DND-41 (cell line): ENCODE results near the gene YTHDC2.

ENCODE experiments used
- ATAC-seq: fragments of 200-7000 bp; cut with Tn5 transposase; 3 replicates; pipeline ENCODE4 v1.9.1; 2021; ENCODE audit warnings: low read depth; ENCODE audit not compliant: insufficient read depth
- DNase-seq: peaks from one replicate; pipeline ENCODE4 v3.0.0-alpha.2; 2020
- H2AFZ ChIP-seq: 2 replicates; pipeline ENCODE4 v1.6.0; 2012; ENCODE audit warnings: low read depth, low read length
- H3K27ac ChIP-seq: 2 replicates; pipeline ENCODE4 v1.5.1; 2012; ENCODE audit warnings: low read length, inconsistent platforms
- H3K27me3 ChIP-seq: fragments of 200-600 bp; sonication (generic); 2 replicates; pipeline ENCODE4 v1.6.0; 2012; ENCODE audit warnings: low read length, mild to moderate bottlenecking, inconsistent platforms; ENCODE audit not compliant: insufficient read depth, poor library complexity
- H3K36me3 ChIP-seq: 2 replicates; pipeline ENCODE4 v1.5.1; 2012; ENCODE audit warnings: low read length, inconsistent platforms; ENCODE audit not compliant: insufficient read depth
- H3K4me1 ChIP-seq: 2 replicates; pipeline ENCODE4 v1.5.1; 2012; ENCODE audit warnings: mild to moderate bottlenecking, low read length; ENCODE audit not compliant: insufficient read depth
- H3K4me2 ChIP-seq: 2 replicates; pipeline ENCODE4 v1.6.0; 2012; ENCODE audit warnings: mild to moderate bottlenecking, moderate library complexity, low read length, inconsistent platforms; ENCODE audit not compliant: insufficient read depth
- H3K4me3 ChIP-seq, 2 experiments: fragments of 200-600 bp in 1 of 2; shearing (Covaris generic) in 1 of 2; 2 replicates each; pipeline ENCODE4 v1.5.1; 2012 to 2016; ENCODE audit warnings: inconsistent platforms in 2 of 2, low read length in 2 of 2, mild to moderate bottlenecking in 2 of 2, low read depth in 1 of 2, moderate library complexity in 1 of 2
- H3K79me2 ChIP-seq: 2 replicates; pipeline ENCODE4 v1.6.0; 2012; ENCODE audit warnings: low read length, inconsistent platforms; ENCODE audit not compliant: insufficient read depth
- H3K9ac ChIP-seq: 2 replicates; pipeline ENCODE4 v1.6.0; 2012; ENCODE audit warnings: low read depth, mild to moderate bottlenecking, inconsistent platforms, low read length, moderate library complexity
- H3K9me3 ChIP-seq: 2 replicates; pipeline ENCODE4 v1.5.1; 2012; ENCODE audit warnings: low read length, moderate library complexity, mild to moderate bottlenecking, inconsistent platforms; ENCODE audit not compliant: insufficient read depth, severe bottlenecking
- H4K20me1 ChIP-seq: 2 replicates; pipeline ENCODE4 v1.6.0; 2012; ENCODE audit warnings: low read length; ENCODE audit not compliant: insufficient read depth
- EZH2 ChIP-seq: IDR thresholded peaks from 3 replicates; pipeline ENCODE4 v1.6.1; 2012; ENCODE audit warnings: borderline replicate concordance, low read depth, mild to moderate bottlenecking, moderate library complexity, low read length, inconsistent platforms; ENCODE audit not compliant: severe bottlenecking
- TF ChIP-seq, protein P1 (sequence below): IDR thresholded peaks from 2 replicates; pipeline ENCODE4 v1.5.1; 2012; ENCODE audit warnings: borderline replicate concordance, low read length, moderate library complexity, mild to moderate bottlenecking; ENCODE audit not compliant: poor library complexity, severe bottlenecking; ENCODE audit errors: extremely low read depth

Gene YTHDC2

GRCh38 chr5:113488645-113489184 lies 24.8 kb upstream of the YTHDC2 start:
- Histone ChIP-seq H4K20me1 (no peaks in the 10 kb centered on the region), H3K9ac (no peak overlapping the region), H3K27ac (no peak overlapping the region), H3K9me3 (peaks cover 12% of the 10 kb centered on the region), H3K4me1 (peaks cover 12% of the 10 kb centered on the region), H3K4me2 (no peak overlapping the region), H3K27me3 (no peaks in the 10 kb centered on the region), H2AFZ (no peak overlapping the region), H3K4me3 (no peak overlapping the region), H3K79me2 (no peaks in the 10 kb centered on the region), H3K36me3 (no peaks in the 10 kb centered on the region)
- TF ChIP-seq EZH2: no peak
- TF ChIP-seq, protein P1, sequence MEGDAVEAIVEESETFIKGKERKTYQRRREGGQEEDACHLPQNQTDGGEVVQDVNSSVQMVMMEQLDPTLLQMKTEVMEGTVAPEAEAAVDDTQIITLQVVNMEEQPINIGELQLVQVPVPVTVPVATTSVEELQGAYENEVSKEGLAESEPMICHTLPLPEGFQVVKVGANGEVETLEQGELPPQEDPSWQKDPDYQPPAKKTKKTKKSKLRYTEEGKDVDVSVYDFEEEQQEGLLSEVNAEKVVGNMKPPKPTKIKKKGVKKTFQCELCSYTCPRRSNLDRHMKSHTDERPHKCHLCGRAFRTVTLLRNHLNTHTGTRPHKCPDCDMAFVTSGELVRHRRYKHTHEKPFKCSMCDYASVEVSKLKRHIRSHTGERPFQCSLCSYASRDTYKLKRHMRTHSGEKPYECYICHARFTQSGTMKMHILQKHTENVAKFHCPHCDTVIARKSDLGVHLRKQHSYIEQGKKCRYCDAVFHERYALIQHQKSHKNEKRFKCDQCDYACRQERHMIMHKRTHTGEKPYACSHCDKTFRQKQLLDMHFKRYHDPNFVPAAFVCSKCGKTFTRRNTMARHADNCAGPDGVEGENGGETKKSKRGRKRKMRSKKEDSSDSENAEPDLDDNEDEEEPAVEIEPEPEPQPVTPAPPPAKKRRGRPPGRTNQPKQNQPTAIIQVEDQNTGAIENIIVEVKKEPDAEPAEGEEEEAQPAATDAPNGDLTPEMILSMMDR: no peak
- ATAC-seq (no peak), DNase-seq (no peak)

GRCh38 chr5:113489299-113489698 lies 24.2 kb upstream of the YTHDC2 start:
- Histone ChIP-seq H3K27ac (no peak overlapping the region), H3K4me2 (no peak overlapping the region), H3K9ac (no peak overlapping the region), H3K9me3 (peaks cover 12% of the 10 kb centered on the region), H3K4me3 (no peak overlapping the region), H2AFZ (no peak overlapping the region), H3K4me1 (peaks cover 12% of the 10 kb centered on the region), H3K27me3 (no peaks in the 10 kb centered on the region), H4K20me1 (no peaks in the 10 kb centered on the region), H3K36me3 (no peaks in the 10 kb centered on the region), H3K79me2 (no peaks in the 10 kb centered on the region)
- peak; percentile 74 for DNase-seq
- peak; percentile 98 for ATAC-seq
- no peak for TF ChIP-seq EZH2
- TF ChIP-seq, protein P1: no peak

- Histone ChIP-seq H3K4me3 (no peak overlapping the region), H3K79me2 (no peaks in the 10 kb centered on the region), H3K4me2 (no peak overlapping the region), H3K27me3 (no peaks in the 10 kb centered on the region), H3K9me3 (peaks cover 12% of the 10 kb centered on the region), H3K4me1 (peaks cover 12% of the 10 kb centered on the region), H3K27ac (no peak overlapping the region), H3K36me3 (no peaks in the 10 kb centered on the region), H2AFZ (no peak overlapping the region), H4K20me1 (no peaks in the 10 kb centered on the region), H3K9ac (no peak overlapping the region)
- DNase-seq (no peak), ATAC-seq (no peak)
- TF ChIP-seq, protein P1: no peak
- TF ChIP-seq EZH2: no peak
These were observed 23.2 kb upstream of the YTHDC2 start for GRCh38 chr5:113490317-113490716.
